AG04450 (cell line): ENCODE results near the gene ITPR1. TPM values are rescaled to one million over a fixed set of nuclear protein-coding genes. Genes with fewer than 3 reads are reported as not detected.

ENCODE experiments used
- CTCF ChIA-PET: fragments of 300-600, 350-600 bp; formaldehyde crosslinking; extraction: SDS; loops from one replicate; lab custom pipeline; 2022; ENCODE audit warnings: antibody characterized with exemption, inconsistent platforms; lab: Charles Lee
- POLR2A ChIA-PET: fragments of 350-600 bp; formaldehyde crosslinking; extraction: SDS; loops from one replicate; lab custom pipeline; 2021; ENCODE audit warnings: antibody characterized with exemption, inconsistent platforms; lab: Yijun Ruan, JAX
- DNase-seq: peaks from one replicate; pipeline ENCODE4 v3.0.0-alpha.2; 2011; ENCODE audit warnings: low read depth, low spot score
- H3K27ac ChIP-seq: one replicate; pipeline ENCODE4 v1.5.1; 2012; ENCODE audit warnings: low read depth, low read length, control low read depth
- H3K27me3 ChIP-seq: one replicate; pipeline ENCODE4 v1.6.0; 2012; ENCODE audit warnings: low read length; ENCODE audit not compliant: control insufficient read depth, insufficient read depth
- H3K4me3 ChIP-seq: 2 replicates; pipeline ENCODE4 v1.5.1; 2011; ENCODE audit warnings: mild to moderate bottlenecking, low read depth, low read length, control low read depth
- H3K9me3 ChIP-seq: 2 replicates; pipeline ENCODE4 v1.5.1; 2012; ENCODE audit warnings: low read length; ENCODE audit not compliant: control insufficient read depth, insufficient read depth
- CTCF ChIP-seq: IDR thresholded peaks from 2 replicates; pipeline ENCODE4 v1.5.1; 2011; ENCODE audit warnings: low read depth, low read length, control low read depth, inconsistent platforms
- polyA plus RNA-seq: library from polyadenylated mRNA; depleted of rRNA; stranded (reverse); fragments of >200 nt; gene quantifications from 2 replicates; pipeline ENCODE4 v1.2.3, GENCODE V29; 2011

Gene ITPR1
- polyA plus RNA-seq, 1 experiment, result 7.4 TPM

GRCh38 chr3:4757575-4758248 lies 264.6 kb downstream of the ITPR1 start:
- ChIA-PET CTCF (no interaction called here), POLR2A (no interaction called here)
- Histone ChIP-seq H3K9me3 (peaks cover 5% of the 10 kb centered on the region; the same call in 1 of the 2 replicates), H3K4me3 (no peak overlapping the region), H3K27me3 (peaks cover 17% of the 10 kb centered on the region), H3K27ac (no peak overlapping the region)
- no peak for TF ChIP-seq CTCF
- no peak for DNase-seq

- ChIA-PET CTCF (no interaction called here), POLR2A (no interaction called here)
- Histone ChIP-seq H3K27me3 (peaks cover 15% of the 10 kb centered on the region), H3K9me3 (0 out of 2 replicates have a peak, but pooled peaks cover 1% of the 10 kb centered on the region), H3K27ac (no peak overlapping the region), H3K4me3 (no peak overlapping the region)
- no peak for TF ChIP-seq CTCF
- no peak for DNase-seq
Measured at GRCh38 chr3:4758249-4758860, 265.2 kb downstream of the ITPR1 start.

- ChIA-PET POLR2A (interaction anchor here (0.6 kb wide), 1 partner anchor 277 kb away, joined by 3 read pairs; no protein-coding TSS in a partner anchor), CTCF (no interaction called here)
- TF ChIP-seq CTCF, result no peak
- no peak overlapping the region for H3K27ac ChIP-seq
- no peak for DNase-seq
- H3K4me3 ChIP-seq, result no peak overlapping the region
- peaks cover 14% of the 10 kb centered on the region for H3K27me3 ChIP-seq
- H3K9me3 ChIP-seq, result peaks cover 3% of the 10 kb centered on the region; the same call in 1 of the 2 replicates
Measured at GRCh38 chr3:4758957-4759656, 266.0 kb downstream of the ITPR1 start.

- DNase-seq, result no peak
- no peak overlapping the region for H3K27ac ChIP-seq
Measured at GRCh38 chr3:4759689-4760312, 266.7 kb downstream of the ITPR1 start.

More at GRCh38 chr3:4759689-4760312, 266.7 kb downstream of the ITPR1 start:
- CTCF ChIA-PET, result no interaction called here
- no peak for TF ChIP-seq CTCF
- POLR2A ChIA-PET, result interaction anchor here (0.6 kb wide), 1 partner anchor 276 kb away, joined by 3 read pairs; no protein-coding TSS in a partner anchor
- peaks cover 3% of the 10 kb centered on the region; the same call in 1 of the 2 replicates for H3K9me3 ChIP-seq
- H3K27me3 ChIP-seq, result peaks cover 10% of the 10 kb centered on the region
- no peak overlapping the region for H3K4me3 ChIP-seq
